GM18517 (cell line): ENCODE measurements around the gene SLC35F2.
"Not testable (repeated sequence)": the region's sequence is repeated elsewhere in the genome, so short reads cannot be mapped to it uniquely, and the experiment has no call there.

Experiments
- ATAC-seq: cut with Tn5 transposase; IDR thresholded peaks from one replicate; pipeline ENCODE4 v1.9.1; 2021; ENCODE audit warnings: mild to moderate bottlenecking, moderate library complexity; ENCODE audit not compliant: unreplicated experiment

The SLC35F2 gene, protein sequence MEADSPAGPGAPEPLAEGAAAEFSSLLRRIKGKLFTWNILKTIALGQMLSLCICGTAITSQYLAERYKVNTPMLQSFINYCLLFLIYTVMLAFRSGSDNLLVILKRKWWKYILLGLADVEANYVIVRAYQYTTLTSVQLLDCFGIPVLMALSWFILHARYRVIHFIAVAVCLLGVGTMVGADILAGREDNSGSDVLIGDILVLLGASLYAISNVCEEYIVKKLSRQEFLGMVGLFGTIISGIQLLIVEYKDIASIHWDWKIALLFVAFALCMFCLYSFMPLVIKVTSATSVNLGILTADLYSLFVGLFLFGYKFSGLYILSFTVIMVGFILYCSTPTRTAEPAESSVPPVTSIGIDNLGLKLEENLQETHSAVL

GRCh38 chr11:107858217-107859070 lies at the start of gene SLC35F2:
Gene SLC35F2 (minus strand): TSS chr11:107858787. CDS start chr11:107858767, 20 bp downstream.
- peak; percentile 92 for ATAC-seq

DNA sequence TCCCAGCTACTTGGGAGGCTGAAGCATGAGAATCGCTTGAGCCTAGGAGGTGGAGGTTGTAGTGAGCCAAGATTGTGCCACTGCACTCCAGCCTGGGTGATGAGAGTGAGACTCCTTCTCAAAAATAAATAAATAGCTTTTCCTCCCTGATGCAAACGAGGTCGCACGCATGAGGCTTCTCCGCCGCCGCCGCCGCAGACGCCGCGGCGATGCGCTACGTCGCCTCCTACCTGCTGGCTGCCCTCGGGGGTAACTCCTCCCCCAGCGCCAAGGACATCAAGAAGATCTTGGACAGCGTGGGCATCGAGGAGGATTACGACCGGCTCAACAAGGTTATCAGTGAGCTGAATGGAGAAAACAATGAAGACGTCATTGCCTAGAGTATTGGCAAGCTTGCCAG lies 49.6 kb upstream of the SLC35F2 start:
- no peak for ATAC-seq

DNA sequence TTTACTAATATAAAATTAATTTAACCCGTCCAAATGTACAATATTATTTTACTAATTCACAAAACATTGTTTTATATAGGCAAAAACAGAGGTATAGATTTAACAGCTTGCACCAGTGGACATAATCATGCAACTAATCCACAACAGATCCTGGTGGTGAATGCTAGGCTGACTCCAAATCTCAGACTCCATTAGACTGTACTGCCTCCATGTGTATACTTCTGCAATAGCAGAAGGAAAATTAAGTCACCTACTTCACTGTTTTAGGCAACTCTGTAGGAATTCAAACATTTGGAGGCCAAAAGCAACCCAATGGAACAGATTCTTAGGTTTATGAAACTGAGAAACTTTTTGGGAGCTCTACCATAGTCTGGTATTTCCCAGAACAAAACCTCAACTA lies 39.7 kb upstream of the SLC35F2 start:
- ATAC-seq: peak; percentile 80

- ATAC-seq: no peak
These were observed 23.7 kb upstream of the SLC35F2 start for GRCh38 chr11:107882095-107882820.

- ATAC-seq: not testable (repeated sequence)
These were observed 22.9 kb upstream of the SLC35F2 start for GRCh38 chr11:107881471-107881870.

DNA sequence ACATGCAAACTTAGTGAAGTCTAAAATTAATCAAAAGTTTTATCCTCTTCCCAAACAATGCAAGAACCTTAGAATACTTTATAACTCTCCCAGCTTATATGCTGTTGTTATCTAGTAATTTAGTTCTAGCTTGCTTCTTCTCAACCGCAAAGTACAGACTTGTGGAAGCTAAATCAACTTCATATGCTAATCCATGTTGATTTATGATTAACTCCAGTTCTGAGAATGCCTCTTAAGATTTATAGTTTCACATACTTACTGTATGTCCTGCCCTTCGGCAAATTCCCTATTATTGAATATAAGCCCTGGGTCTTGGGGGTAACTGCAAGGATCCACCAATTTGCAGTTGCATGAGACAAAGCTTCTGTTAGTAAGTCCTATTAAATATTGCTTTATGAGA lies 17.6 kb upstream of the SLC35F2 start:
- no peak for ATAC-seq

DNA sequence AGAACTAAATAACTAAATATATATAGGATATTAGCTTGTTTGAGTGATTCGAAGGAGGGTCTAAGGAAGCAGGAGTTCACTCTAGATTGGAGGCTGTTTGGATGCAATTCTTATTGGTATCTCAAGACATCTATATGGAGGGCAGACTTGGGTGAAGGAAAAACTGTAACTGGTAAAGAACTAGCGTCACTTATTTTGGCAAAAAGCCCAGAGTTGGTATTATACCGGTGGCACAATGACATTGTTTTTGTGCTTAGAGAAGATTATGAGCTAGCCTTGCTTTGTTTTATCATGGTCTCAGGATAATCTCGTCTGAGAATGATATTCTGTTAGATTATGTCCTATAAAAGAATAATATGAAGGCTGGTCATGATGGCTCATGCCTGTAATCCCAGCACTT lies 6.0 kb upstream of the SLC35F2 start:
- no peak for ATAC-seq

GRCh38 chr11:107860688-107861087 lies 2.1 kb upstream of the SLC35F2 start:
- no peak for ATAC-seq

DNA sequence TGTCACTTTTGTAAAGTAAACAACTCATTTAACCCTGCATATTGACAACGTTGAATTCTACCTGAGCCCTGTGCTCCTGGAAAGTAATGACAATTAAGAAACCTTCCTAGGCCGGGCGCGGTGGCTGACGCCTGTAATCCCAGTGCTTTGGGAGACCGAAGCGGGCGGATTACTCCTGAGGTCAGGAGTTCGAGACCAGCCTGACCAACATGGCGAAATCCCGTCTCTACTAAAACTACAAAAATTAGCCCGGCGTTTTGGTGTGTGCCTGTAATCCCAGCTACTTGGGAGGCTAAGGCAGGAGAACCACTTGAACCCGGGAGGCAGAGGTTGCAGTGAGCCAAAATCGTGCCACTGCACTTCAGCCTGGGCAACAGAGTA lies 1.6 kb upstream of the SLC35F2 start:
- not testable (repeated sequence) for ATAC-seq

GRCh38 chr11:107859459-107860239 lies 1.1 kb upstream of the SLC35F2 start:
- peak; percentile 31 for ATAC-seq

GRCh38 chr11:107857550-107858216 lies 904 bp downstream of the SLC35F2 start:
- ATAC-seq: no peak

GRCh38 chr11:107856981-107857517 lies 1.5 kb downstream of the SLC35F2 start:
- ATAC-seq: no peak

DNA sequence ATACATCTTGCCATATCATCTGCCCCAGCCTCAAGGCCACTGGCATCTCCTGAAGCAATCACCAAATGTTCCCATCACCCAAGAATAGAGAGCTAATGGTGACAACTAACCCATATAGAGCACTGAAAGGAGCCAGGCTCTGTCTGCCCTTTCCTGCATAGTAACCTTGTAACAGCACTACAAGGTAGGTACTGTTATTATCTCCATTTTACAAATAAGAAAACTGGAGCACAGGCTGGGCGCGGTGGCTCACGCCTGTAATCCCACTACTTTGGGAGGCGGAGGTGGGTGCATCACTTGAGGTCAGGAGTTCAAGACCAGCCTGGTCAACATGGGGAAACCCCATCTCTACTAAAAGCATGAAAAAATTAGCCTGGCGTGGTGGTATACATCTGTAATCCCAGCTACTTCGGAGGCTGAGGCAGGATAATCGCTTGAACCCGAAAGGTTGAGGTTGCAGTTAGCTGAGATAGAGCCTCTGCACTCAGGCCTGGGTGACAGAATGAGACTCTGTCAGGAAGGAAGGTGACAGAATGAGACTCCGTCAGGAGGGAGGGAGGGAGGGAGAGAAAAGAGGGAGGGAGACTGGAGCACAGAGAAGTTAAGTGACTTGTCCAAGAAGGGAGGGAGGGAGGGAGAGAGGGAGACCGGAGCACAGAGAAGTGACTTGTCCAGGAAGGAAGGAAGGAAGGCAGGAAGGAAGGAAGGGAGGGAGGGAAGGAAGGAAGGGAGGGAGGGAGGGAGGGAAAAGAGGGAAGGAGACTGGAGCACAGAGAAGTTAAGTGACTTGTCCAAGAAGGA lies 2.2 kb downstream of the SLC35F2 start:
- no peak for ATAC-seq

DNA sequence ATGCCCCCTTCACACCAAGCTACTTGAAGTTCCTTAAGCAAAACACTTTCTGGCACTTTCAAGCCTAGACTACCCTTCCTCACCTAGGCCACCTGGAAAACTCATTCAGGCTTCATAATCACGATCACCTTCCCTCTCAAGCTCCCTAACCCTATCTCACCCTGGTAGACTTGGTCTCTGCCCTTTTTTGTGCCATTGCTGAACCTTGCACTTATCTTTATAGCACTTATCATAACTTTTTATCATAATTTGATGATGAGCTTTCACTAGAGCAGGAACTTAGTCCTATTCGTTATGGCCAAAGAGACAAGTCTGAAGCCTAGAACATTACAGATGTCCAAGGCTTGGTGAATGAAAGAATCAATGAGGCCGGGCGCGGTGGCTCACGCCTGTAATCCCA lies 5.5 kb downstream of the SLC35F2 start:
- no peak for ATAC-seq

DNA sequence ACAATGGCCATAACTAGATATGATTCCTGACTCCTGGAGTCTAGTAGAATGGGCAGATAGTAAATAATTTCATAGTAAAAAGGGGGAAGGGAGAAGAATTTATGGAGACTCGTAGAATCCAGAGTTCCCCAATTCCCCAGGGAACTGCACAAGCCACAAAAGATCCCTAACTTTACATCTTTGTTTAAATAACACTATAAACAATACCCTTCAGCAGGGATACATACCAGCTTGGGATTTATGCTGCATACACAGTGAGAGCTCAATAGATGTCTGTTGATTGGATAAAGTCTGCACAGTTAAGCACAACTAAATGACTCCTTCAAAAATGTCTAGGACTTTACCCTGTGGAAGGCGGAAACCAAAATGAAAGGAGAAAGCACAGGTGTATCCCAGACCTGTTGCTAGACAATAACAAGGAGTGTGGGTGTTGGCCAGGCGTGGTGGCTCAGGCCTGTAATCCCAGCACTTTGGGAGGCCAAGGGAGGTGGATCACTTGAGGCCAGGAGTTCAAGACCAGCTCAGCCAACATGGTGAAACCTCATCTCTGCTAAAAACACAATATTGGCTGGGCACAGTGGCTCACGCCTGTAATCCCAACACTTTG lies 6.8 kb downstream of the SLC35F2 start:
- no peak for ATAC-seq

DNA sequence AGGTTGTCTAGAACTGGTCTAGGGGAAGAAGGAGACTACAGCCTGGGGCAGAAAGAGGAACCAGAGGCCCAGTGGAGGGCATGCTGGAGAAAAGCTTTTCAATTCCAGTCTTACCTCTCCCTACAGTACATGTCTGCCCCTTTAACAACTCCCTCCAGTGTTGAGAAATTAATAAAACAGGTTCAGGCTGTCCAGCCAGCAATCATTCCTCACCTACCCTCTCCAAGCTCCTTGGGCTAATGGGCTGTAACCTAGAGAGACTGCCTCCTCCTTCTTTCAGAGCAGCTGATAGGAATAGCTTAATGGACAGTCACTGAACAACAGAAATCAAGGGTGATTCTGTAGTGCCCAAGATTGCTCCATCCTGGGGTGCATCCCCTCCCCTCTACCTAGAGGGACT lies 8.8 kb downstream of the SLC35F2 start:
- ATAC-seq: no peak

DNA sequence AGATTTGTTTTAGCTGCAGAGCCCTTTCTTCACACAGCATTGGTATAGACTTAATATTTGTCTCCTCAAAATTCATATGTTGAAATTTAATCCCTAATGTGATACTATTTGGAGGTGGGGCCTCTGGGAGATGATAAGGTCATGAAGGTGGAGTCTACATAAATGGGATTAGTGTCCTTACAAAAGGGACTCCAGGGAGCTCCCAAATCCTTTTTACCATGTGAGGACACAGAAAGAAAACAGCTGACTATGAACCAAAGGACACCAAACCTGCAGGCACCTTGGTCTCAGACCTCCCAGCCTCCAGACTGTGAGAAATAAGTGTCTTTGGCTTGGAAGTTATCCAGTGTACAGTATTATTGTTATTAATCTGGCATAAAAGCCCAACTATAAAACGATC lies 10.2 kb downstream of the SLC35F2 start:
- no peak for ATAC-seq

GRCh38 chr11:107847184-107847583 lies 11.4 kb downstream of the SLC35F2 start:
- ATAC-seq: no peak

DNA sequence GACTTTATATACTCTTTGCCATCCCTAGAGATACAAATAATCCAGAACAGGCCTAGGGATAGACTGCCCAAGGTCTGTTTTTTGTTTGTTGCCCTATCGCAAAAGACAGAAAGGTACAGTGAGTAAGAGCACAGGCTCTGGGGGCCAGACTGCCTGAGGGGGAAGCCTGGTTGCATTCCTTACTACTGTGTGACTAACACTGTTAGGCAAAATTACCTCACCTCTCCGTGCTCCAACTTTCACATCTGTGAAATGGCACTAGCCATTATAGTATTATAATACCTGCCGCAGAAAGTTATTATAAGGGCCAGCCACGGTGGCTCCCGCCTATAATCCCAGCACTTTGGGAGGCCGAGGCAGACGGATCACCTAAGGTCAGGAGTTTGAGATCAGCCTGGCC lies 14.5 kb downstream of the SLC35F2 start:
- no peak for ATAC-seq
